Neural progenitor cell (in vitro differentiated cells): ENCODE results near the gene DTX1. TPM values are rescaled to one million over a fixed set of nuclear protein-coding genes. Genes with fewer than 3 reads are reported as not detected.
A peak's percentile ranks its signal among the peaks of the same experiment; 100 is the strongest.

ENCODE experiments used
- DNase-seq: peaks from one replicate; pipeline ENCODE4 v3.0.0-alpha.2; 2016; ENCODE audit warnings: low spot score
- H2AFZ ChIP-seq: fragments of 200-600 bp; sonication (generic); replicated peaks from 2 replicates; pipeline ENCODE4 v1.6.1; 2016; ENCODE audit warnings: antibody characterized with exemption
- H3F3A ChIP-seq: fragments of 200-600 bp; sonication (generic); 2 replicates; pipeline ENCODE4 v1.6.1; 2016; ENCODE audit warnings: antibody characterized with exemption, low read depth
- H3K27ac ChIP-seq: fragments of 200-600 bp; sonication (generic); 2 replicates; pipeline ENCODE4 v1.5.1; 2016; ENCODE audit warnings: mild to moderate bottlenecking
- H3K27me3 ChIP-seq: fragments of 200-600 bp; sonication (generic); 2 replicates; pipeline ENCODE4 v1.6.1; 2016; ENCODE audit warnings: mild to moderate bottlenecking, moderate library complexity
- H3K36me3 ChIP-seq: fragments of 200-600 bp; sonication (generic); 2 replicates; pipeline ENCODE4 v1.5.1; 2016
- H3K4me1 ChIP-seq: fragments of 200-600 bp; sonication (generic); 2 replicates; pipeline ENCODE4 v1.6.1; 2016; ENCODE audit warnings: mixed run types
- H3K4me2 ChIP-seq: fragments of 200-600 bp; sonication (generic); 2 replicates; pipeline ENCODE4 v1.6.1; 2016
- H3K4me3 ChIP-seq: fragments of 200-600 bp; sonication (generic); 2 replicates; pipeline ENCODE4 v1.5.1; 2016
- H3K79me2 ChIP-seq: fragments of 200-600 bp; sonication (generic); 2 replicates; pipeline ENCODE4 v1.6.1; 2016; ENCODE audit warnings: low read depth
- H3K9ac ChIP-seq: fragments of 200-600 bp; sonication (generic); 2 replicates; pipeline ENCODE4 v1.6.1; 2016
- H3K9me3 ChIP-seq: fragments of 200-600 bp; sonication (generic); 2 replicates; pipeline ENCODE4 v1.5.1; 2016; ENCODE audit warnings: low read depth
- H4K20me1 ChIP-seq: fragments of 200-600 bp; sonication (generic); 2 replicates; pipeline ENCODE4 v1.6.1; 2016; ENCODE audit warnings: low read depth
- H3K27ac Mint-ChIP-seq: 3 replicates; pipeline ENCODE4 v1.8.0; 2021; ENCODE audit warnings: mixed read lengths
- H3K27me3 Mint-ChIP-seq: 2 replicates; pipeline ENCODE4 v1.8.0; 2022; ENCODE audit warnings: low read depth, mild to moderate bottlenecking, inconsistent platforms, moderate library complexity, mixed read lengths; ENCODE audit not compliant: insufficient read depth
- H3K36me3 Mint-ChIP-seq: 3 replicates; pipeline ENCODE4 v1.8.0; 2021; ENCODE audit warnings: mixed read lengths
- H3K4me1 Mint-ChIP-seq: 3 replicates; pipeline ENCODE4 v1.8.0; 2021; ENCODE audit warnings: mixed read lengths
- H3K4me3 Mint-ChIP-seq: 3 replicates; pipeline ENCODE4 v1.8.0; 2021; ENCODE audit warnings: mild to moderate bottlenecking, moderate library complexity, mixed read lengths
- H3K9me3 Mint-ChIP-seq: 3 replicates; pipeline ENCODE4 v1.8.0; 2020; ENCODE audit warnings: mixed read lengths
- EZH2 ChIP-seq: fragments of 200-600 bp; sonication (generic); IDR thresholded peaks from 2 replicates; pipeline ENCODE4 v1.6.1; 2017; ENCODE audit warnings: antibody characterized with exemption, mild to moderate bottlenecking, moderate library complexity
- EZH2phosphoT487 ChIP-seq: fragments of 200-600 bp; sonication (generic); IDR thresholded peaks from 2 replicates; pipeline ENCODE4 v1.6.1; 2017; ENCODE audit warnings: antibody characterized with exemption
- total RNA-seq: library from RNA; depleted of rRNA; stranded (reverse); fragments of >200 nt; gene quantifications from 2 replicates; pipeline ENCODE4 v1.2.3, GENCODE V29; 2015; ENCODE audit warnings: low replicate concordance
- TF ChIP-seq, protein P1 (sequence below): fragments of 200-600 bp; sonication (generic); IDR thresholded peaks from 2 replicates; pipeline ENCODE4 v1.5.1; 2017; ENCODE audit warnings: antibody characterized with exemption, mild to moderate bottlenecking

Gene DTX1
- total RNA-seq, 1 donor from 2014 or later: 0.49 TPM

DNA sequence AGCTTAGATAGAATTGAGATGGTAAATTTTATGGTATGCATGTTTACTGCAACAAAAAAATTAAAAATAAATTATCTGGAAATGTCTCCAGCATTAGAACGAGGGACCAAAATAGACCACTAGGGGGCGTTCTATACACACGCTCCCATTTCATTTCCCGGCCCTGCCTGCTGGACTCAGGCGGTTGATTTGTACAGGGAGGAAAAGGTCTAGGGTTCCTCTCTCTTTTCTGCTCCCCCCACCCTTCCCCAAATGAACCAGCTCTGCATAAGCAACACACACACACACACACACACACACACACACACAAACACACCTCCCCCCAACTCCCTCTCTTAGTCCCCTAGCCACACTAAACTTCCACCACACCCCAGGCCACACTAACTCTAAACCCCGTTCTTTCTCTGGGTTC lies 7.8 kb upstream of the DTX1 start:
- H3F3A ChIP-seq: no peaks in the 10 kb centered on the region
- H3K27me3 Mint-ChIP-seq: peaks cover 29% of the 10 kb centered on the region

DNA sequence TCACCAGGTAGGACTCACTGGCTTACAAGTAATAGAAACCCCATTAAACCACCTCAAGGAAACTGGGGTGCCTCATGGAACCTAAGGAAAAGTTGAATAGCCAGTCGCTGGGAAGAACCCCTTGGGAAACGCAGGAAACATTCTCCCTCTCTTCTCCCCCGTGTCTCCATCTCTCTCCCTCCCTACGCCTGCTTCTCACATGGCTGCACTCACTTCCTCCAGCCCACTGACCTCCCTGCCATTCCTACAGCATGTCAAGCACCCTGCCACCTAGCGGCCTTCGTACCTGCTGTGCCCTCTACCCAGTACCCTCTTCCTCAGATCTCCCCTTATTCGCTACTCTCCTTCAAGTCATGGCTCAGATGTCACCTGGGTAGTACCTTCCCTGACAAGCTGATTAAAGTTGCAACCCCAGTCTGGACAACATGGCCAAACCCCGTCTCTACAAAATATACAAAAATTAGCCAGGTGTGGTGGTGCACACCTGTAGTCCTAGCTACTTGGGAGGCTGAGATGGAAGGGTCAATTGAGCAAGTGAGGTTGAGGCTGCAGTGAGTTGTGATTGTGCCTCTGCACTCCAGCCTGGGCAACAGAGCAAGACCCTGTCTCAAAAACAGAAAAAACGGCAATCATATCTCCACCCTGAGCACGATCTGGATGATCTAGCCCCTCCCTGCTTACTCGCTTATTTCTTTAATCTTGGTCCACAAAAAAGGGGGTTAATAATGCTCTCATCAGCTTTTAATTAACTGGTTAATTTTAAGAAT lies 6.4 kb upstream of the DTX1 start:
- Histone ChIP-seq H3K27me3 (peaks cover 71% of the 10 kb centered on the region), H3K4me3 (no peak overlapping the region), H4K20me1 (no peaks in the 10 kb centered on the region), H3K79me2 (no peaks in the 10 kb centered on the region), H3K4me1 (no peaks in the 10 kb centered on the region), H3K9ac (no peak overlapping the region), H3F3A (no peaks in the 10 kb centered on the region), H3K27ac (no peak overlapping the region), H2AFZ (no peak overlapping the region), H3K36me3 (no peaks in the 10 kb centered on the region), H3K9me3 (no peaks in the 10 kb centered on the region), H3K4me2 (no peak overlapping the region)
- Mint-ChIP-seq H3K27ac (peak overlapping the region; percentile 14), H3K36me3 (no peaks in the 10 kb centered on the region), H3K9me3 (no peaks in the 10 kb centered on the region), H3K4me3 (peak overlapping the region; percentile 9), H3K4me1 (no peaks in the 10 kb centered on the region), H3K27me3 (peaks cover 32% of the 10 kb centered on the region)
- TF ChIP-seq, protein P1, sequence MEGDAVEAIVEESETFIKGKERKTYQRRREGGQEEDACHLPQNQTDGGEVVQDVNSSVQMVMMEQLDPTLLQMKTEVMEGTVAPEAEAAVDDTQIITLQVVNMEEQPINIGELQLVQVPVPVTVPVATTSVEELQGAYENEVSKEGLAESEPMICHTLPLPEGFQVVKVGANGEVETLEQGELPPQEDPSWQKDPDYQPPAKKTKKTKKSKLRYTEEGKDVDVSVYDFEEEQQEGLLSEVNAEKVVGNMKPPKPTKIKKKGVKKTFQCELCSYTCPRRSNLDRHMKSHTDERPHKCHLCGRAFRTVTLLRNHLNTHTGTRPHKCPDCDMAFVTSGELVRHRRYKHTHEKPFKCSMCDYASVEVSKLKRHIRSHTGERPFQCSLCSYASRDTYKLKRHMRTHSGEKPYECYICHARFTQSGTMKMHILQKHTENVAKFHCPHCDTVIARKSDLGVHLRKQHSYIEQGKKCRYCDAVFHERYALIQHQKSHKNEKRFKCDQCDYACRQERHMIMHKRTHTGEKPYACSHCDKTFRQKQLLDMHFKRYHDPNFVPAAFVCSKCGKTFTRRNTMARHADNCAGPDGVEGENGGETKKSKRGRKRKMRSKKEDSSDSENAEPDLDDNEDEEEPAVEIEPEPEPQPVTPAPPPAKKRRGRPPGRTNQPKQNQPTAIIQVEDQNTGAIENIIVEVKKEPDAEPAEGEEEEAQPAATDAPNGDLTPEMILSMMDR: peak; percentile 55
- TF ChIP-seq EZH2phosphoT487: no peak
- no peak for TF ChIP-seq EZH2
- DNase-seq: peak; percentile 61

More for the DNA sequence above, 7.8 kb upstream of the DTX1 start:
- H3K4me1 Mint-ChIP-seq: no peaks in the 10 kb centered on the region
- Histone ChIP-seq H3K4me2 (no peak overlapping the region), H3K4me3 (no peak overlapping the region), H4K20me1 (no peaks in the 10 kb centered on the region), H3K9me3 (no peaks in the 10 kb centered on the region), H2AFZ (no peak overlapping the region), H3K27me3 (peaks cover 70% of the 10 kb centered on the region), H3K4me1 (no peaks in the 10 kb centered on the region), H3K79me2 (no peaks in the 10 kb centered on the region), H3K27ac (no peak overlapping the region), H3K9ac (no peak overlapping the region), H3K36me3 (no peaks in the 10 kb centered on the region)
- TF ChIP-seq, protein P1: peak; percentile 90
- no peak for TF ChIP-seq EZH2
- no peaks in the 10 kb centered on the region for H3K36me3 Mint-ChIP-seq
- H3K4me3 Mint-ChIP-seq: no peak overlapping the region
- DNase-seq: peak; percentile 85
- peaks cover under 1% of the 10 kb centered on the region for H3K9me3 Mint-ChIP-seq
- no peak overlapping the region for H3K27ac Mint-ChIP-seq

DNA sequence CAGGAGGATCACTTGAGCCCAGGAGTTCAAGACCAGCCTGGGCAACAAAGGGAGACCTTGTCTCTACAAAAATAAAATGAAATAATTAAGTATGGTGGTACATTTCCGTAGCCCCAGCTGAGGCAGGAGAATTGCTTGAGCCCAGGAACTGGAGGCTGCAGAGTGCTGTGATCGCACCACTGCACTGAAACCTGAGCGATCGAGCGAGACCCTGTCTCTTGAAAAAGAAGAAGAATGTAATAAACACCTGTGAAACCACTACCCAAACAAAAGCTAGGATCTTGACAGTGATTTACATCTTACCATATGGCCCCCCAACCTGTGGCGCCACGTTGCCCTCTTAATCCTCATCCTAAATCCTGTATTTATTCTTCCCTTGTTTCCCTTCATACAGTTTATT lies 5.7 kb upstream of the DTX1 start:
- Mint-ChIP-seq H3K4me1 (no peaks in the 10 kb centered on the region), H3K36me3 (no peaks in the 10 kb centered on the region), H3K9me3 (no peaks in the 10 kb centered on the region), H3K4me3 (no peak overlapping the region), H3K27me3 (peaks cover 34% of the 10 kb centered on the region), H3K27ac (no peak overlapping the region)
- no peak overlapping the region for H3K9ac ChIP-seq
- DNase-seq: no peak
- H3K27ac ChIP-seq: no peak overlapping the region
- H3F3A ChIP-seq: no peaks in the 10 kb centered on the region
- H2AFZ ChIP-seq: no peak overlapping the region
- H3K9me3 ChIP-seq: no peaks in the 10 kb centered on the region
- no peak overlapping the region for H3K4me2 ChIP-seq
- H3K4me3 ChIP-seq: no peak overlapping the region
- H4K20me1 ChIP-seq: no peaks in the 10 kb centered on the region
- no peaks in the 10 kb centered on the region for H3K36me3 ChIP-seq
- no peaks in the 10 kb centered on the region for H3K79me2 ChIP-seq
- H3K27me3 ChIP-seq: peaks cover 71% of the 10 kb centered on the region
- H3K4me1 ChIP-seq: no peaks in the 10 kb centered on the region
- TF ChIP-seq, protein P1: no peak
- TF ChIP-seq EZH2: no peak
- no peak for TF ChIP-seq EZH2phosphoT487
